Superior temporal gyrus (tissue), 1 donor: ENCODE results near the gene PGAP1.

Experiments
- DNase-seq: peaks from one replicate; pipeline ENCODE4 v3.0.0-alpha.2; 2016; ENCODE audit errors: extremely low spot score

PGAP1 gene

DNA sequence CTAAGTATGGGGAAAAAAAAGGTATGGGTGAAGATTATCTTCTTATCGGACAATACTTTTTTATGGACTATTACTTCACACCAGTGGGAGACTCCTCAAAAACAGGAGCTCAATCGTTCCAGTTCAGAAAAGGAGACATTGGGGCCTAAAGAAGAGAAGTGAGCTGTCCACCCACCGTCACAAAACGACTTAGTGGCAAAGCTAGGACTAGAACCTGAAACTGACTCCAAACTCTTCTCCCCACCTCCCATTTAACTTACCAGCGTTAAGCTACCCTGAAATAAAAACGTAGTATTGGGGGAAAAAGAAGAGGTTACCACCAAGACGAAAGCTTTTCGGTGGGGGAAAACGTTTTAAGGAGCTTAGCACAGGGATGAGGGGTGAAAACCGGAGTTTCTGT, 127.5 kb downstream of the PGAP1 start:
- no peak for DNase-seq

- DNase-seq: no peak
These were observed 133.6 kb downstream of the PGAP1 start for GRCh38 chr2:196792865-196793264.

- DNase-seq: no peak
These were observed 142.9 kb downstream of the PGAP1 start for GRCh38 chr2:196783431-196784094.
